Stomach (tissue), 4 donors: ENCODE data around the gene LNP1.

Experiments
- CTCF ChIP-seq, 7 experiments: fragments of 450-650 bp in 4 of 7; fragments of 200-600 bp in 3 of 7; sonication (generic) in 3 of 7; IDR thresholded peaks; one replicate each; pipeline ENCODE4 v1.5.1; 2016 to 2019; ENCODE audit warnings: antibody characterized with exemption in 7 of 7, control low read depth in 2 of 7, mild to moderate bottlenecking in 1 of 7
- POLR2A ChIP-seq, 4 donors: fragments of 450-650 bp; IDR thresholded peaks; one replicate each; pipeline ENCODE4 v1.6.1; 2016; ENCODE audit warnings: antibody characterized with exemption in 4 of 4, control low read depth in 2 of 4, mild to moderate bottlenecking in 1 of 4, moderate library complexity in 1 of 4

DNA sequence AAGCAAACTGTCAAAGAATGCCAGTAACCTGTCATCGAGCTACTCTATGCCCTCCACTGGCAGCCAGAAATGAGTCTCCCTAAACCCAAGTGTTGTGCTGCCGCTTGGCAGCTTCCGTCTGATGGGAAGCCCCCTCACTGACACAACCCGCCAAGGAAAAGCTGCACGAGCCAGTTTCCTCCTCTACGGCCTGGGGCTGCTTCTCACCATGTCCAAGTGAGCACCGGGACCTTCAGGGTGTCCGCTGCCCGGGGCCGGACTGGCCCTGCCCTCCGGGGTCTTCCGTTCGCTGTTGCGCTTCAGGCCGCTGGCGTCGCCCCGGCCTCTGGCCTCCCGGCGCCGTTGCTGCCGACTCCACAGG, 940 bp upstream of the LNP1 start:
- TF ChIP-seq CTCF (IDR thresholded peaks at IDR 0.05) (no peak), POLR2A (IDR thresholded peaks at IDR 0.05) (no peak)
